Activated CD8-positive, alpha-beta T cell treated with anti-CD3 and anti-CD28 coated beads for 36 hours (primary cell): ENCODE measurements around the gene FBH1. TPM values are rescaled to one million over a fixed set of nuclear protein-coding genes. Genes with fewer than 3 reads are reported as not detected.

Experiments
- ATAC-seq: fragments of 200-7000 bp; cut with Tn5 transposase; one replicate; pipeline ENCODE4 v1.10.0; 2021; ENCODE audit warnings: mild to moderate bottlenecking, moderate library complexity
- CTCF ChIA-PET: fragments of 350-600 bp; sonication (Branson Sonifier 250); formaldehyde crosslinking; loops from one replicate; lab custom pipeline; 2021; ENCODE audit warnings: antibody characterized with exemption; lab: Charles Lee
- POLR2A ChIA-PET: fragments of 350-600 bp; sonication (Branson Sonifier 250); formaldehyde crosslinking; loops from one replicate; lab custom pipeline; 2021; ENCODE audit warnings: antibody characterized with exemption; lab: Charles Lee
- DNase-seq: peaks from one replicate; pipeline ENCODE4 v3.0.0-alpha.2; 2020
- H3K27ac Mint-ChIP-seq: one replicate; pipeline ENCODE4 v1.8.0; 2021; ENCODE audit warnings: mild to moderate bottlenecking, mixed read lengths
- H3K27me3 Mint-ChIP-seq: one replicate; pipeline ENCODE4 v1.8.0; 2021; ENCODE audit warnings: mixed read lengths
- H3K36me3 Mint-ChIP-seq: one replicate; pipeline ENCODE4 v1.8.0; 2021; ENCODE audit warnings: low read depth, mixed read lengths
- H3K4me1 Mint-ChIP-seq: one replicate; pipeline ENCODE4 v1.8.0; 2021; ENCODE audit warnings: low read depth, mixed read lengths
- H3K4me3 Mint-ChIP-seq: one replicate; pipeline ENCODE4 v1.8.0; 2021; ENCODE audit warnings: mild to moderate bottlenecking, moderate library complexity, mixed read lengths
- H3K9me3 Mint-ChIP-seq: one replicate; pipeline ENCODE4 v1.8.0; 2021; ENCODE audit warnings: mixed read lengths
- intact Hi-C: fragments of 100-400 bp; cut with micrococcal nuclease; formaldehyde crosslinking; loops from one replicate; pipeline ENCODE4 v1.10.0; 2022
- total RNA-seq, 2 experiments: library from RNA; stranded (reverse); gene quantifications; one replicate each; pipeline ENCODE4 v1.2.3, GENCODE V29; 2021
- TF ChIP-seq, protein P1 (sequence below): fragments of 200-600 bp; IDR thresholded peaks from one replicate; pipeline ENCODE4 v1.8.0; 2022; ENCODE audit warnings: antibody characterized with exemption, mild to moderate bottlenecking

The FBH1 gene
- total RNA-seq, 2 experiments from 2014 or later = 47.2 to 51.3 TPM

DNA sequence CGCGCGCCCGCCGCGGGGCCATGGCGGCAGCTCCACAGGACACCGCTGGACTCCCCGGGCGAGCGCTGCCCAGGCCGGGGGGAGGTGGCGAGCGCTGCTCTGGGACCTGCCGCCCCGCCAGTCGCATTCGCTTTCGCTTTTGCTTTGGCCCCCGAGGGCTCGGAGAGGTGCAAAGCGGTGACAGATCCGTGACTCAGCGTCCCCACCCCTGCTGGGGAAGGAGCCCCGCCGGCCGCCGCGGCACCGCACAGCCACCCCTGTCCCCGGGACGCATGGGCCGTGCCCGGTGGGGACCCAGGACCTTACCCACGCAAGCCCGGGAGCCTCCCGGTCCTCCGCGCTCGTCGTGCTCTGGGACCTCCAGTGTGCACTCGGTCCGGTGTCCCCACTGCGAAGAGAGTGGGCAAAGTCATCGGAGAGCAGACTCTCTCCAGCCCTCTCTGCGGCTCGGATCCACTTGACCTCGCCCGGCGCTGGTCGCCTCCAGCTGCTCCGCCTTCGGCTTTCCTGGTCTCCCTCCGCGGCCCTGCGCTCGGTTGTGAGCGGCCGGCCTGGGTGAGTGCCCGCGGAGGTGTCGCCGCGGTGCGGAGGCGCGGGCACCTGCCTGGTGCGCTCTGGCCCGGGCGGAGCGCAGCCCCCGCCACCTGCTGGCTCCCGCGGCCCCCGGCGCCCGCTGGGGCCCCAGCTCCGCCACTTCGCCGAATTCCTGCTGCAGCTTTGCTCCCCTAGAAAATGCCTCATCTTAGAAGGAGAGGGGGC lies 87.6 kb downstream of the FBH1 start, which contains the start of gene IL15RA:
Gene IL15RA, minus strand, starts transcription at position 73 of the 759 bp plus-strand sequence. Its CDS starts 51 bp downstream, at position 22.
- intact Hi-C loops = loop anchor here (5.0 to 10.0 kb wide), 2 partner anchors 70 to 163 kb away; partner anchors contain the start of gene GDI2

DNA sequence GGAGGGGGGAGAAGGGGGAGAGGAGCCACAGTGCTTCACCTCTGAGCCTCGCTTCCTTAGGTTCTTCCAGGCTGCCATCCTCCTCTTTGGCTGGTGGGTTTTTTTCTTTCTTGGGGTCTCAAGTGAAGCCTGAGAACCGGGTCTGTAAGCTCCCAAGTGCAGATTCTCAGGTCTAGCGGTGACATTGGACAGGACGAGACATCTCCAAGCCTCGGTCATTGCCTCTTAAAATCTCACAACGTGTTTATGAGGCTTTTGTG lies 88.1 kb downstream of the FBH1 start:
- TF ChIP-seq, protein P1, sequence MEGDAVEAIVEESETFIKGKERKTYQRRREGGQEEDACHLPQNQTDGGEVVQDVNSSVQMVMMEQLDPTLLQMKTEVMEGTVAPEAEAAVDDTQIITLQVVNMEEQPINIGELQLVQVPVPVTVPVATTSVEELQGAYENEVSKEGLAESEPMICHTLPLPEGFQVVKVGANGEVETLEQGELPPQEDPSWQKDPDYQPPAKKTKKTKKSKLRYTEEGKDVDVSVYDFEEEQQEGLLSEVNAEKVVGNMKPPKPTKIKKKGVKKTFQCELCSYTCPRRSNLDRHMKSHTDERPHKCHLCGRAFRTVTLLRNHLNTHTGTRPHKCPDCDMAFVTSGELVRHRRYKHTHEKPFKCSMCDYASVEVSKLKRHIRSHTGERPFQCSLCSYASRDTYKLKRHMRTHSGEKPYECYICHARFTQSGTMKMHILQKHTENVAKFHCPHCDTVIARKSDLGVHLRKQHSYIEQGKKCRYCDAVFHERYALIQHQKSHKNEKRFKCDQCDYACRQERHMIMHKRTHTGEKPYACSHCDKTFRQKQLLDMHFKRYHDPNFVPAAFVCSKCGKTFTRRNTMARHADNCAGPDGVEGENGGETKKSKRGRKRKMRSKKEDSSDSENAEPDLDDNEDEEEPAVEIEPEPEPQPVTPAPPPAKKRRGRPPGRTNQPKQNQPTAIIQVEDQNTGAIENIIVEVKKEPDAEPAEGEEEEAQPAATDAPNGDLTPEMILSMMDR = no peak
- Mint-ChIP-seq H3K27me3 (peaks cover 7% of the 10 kb centered on the region), H3K9me3 (no peaks in the 10 kb centered on the region), H3K4me1 (peaks cover 27% of the 10 kb centered on the region), H3K4me3 (peak overlapping the region; percentile 95), H3K27ac (peak overlapping the region; percentile 78), H3K36me3 (peaks cover 10% of the 10 kb centered on the region)
- DNase-seq (no peak), ATAC-seq (no peak)
- ChIA-PET POLR2A (interaction anchor here (0.6 to 3.4 kb wide), 7 partner anchors 9 to 111 kb away, joined by 3 to 21 read pairs (median 9); partner anchors contain the start of gene IL2RA), CTCF (interaction anchor here (1.1 to 1.5 kb wide), 2 partner anchors 11 to 114 kb away, joined by 3 to 5 read pairs; no protein-coding TSS in a partner anchor)
- intact Hi-C loops = loop anchor here (5.0 to 10.0 kb wide), 2 partner anchors 69 to 163 kb away; partner anchors contain the start of gene GDI2

More for the DNA sequence above, 87.6 kb downstream of the FBH1 start, which contains the start of gene IL15RA:
- Mint-ChIP-seq H3K27ac (peak within 1 kb of the TSS; percentile 97), H3K36me3 (peaks cover 10% of the 10 kb centered on the region), H3K27me3 (peaks cover 7% of the 10 kb centered on the region), H3K4me1 (peaks cover 30% of the 10 kb centered on the region), H3K9me3 (no peaks in the 10 kb centered on the region), H3K4me3 (peak within 1 kb of the TSS; percentile 95)
- CTCF ChIA-PET = interaction anchor here (1.1 to 1.5 kb wide), 4 partner anchors 11 to 114 kb away, joined by 3 to 5 read pairs (median 4); partner anchors contain the start of genes ANKRD16 and FBH1
- peak; percentile 73 for ATAC-seq
- POLR2A ChIA-PET = interaction anchor here (0.6 to 3.4 kb wide), 18 partner anchors 10 to 186 kb away, joined by 3 to 21 read pairs (median 4); partner anchors contain the start of genes GDI2 and IL2RA
- TF ChIP-seq, protein P1 = peak; percentile 15
- DNase-seq = peak; percentile 94

DNA sequence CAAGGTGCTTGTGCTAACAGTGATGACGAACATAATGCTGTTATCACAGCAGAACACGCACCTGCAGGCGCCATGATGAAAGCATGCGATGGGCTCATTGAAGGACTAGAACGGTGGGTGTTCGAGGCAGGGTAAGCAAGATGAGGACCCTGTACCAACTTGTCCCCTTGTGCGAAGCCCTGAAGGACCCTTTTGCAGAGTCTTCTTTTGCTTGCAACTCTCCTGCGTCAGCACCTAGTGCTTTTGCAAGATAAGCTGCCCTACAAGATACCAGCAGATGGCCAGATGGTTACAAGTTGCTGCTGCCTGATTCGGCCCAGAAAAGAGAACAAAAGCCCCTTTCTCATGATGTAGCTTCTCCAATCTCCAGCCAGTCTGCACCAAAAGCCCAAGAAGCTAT lies 91.5 kb downstream of the FBH1 start:
- DNase-seq = no peak
- CTCF ChIA-PET = no interaction called here

DNA sequence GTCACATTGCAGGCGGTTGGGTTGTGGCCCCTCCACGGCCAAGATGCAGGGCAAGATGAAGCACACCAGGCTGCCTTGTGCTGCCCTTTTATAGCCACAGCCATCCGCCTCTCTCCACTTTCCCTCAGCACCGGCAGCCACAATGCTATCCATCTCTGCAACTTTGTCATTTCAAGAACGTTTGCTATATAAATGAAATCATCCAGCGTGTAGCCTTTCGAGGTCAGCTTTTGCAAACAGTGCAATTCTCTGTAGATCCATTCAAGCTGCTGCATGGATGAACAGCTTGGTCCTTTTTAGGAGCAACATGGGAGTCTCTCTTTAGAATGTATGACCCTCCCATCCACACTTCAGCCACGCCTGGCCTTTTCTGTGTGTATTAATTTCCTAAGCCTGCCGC lies 93.7 kb downstream of the FBH1 start:
- ATAC-seq = no peak
- peaks cover 11% of the 10 kb centered on the region for H3K4me1 Mint-ChIP-seq
- no peak for DNase-seq
- no peak overlapping the region for H3K27ac Mint-ChIP-seq
- no peaks in the 10 kb centered on the region for H3K9me3 Mint-ChIP-seq
- intact Hi-C loops = no loop called here
- H3K4me3 Mint-ChIP-seq = no peak overlapping the region
- H3K27me3 Mint-ChIP-seq = peaks cover 10% of the 10 kb centered on the region
- TF ChIP-seq, protein P1 = no peak
- ChIA-PET CTCF (no interaction called here), POLR2A (no interaction called here)
- H3K36me3 Mint-ChIP-seq = no peaks in the 10 kb centered on the region

More for the DNA sequence above, 91.5 kb downstream of the FBH1 start:
- POLR2A ChIA-PET = no interaction called here
- ATAC-seq = no peak
- H3K27me3 Mint-ChIP-seq = peaks cover 7% of the 10 kb centered on the region
- TF ChIP-seq, protein P1 = no peak
- no peak overlapping the region for H3K27ac Mint-ChIP-seq
- no peaks in the 10 kb centered on the region for H3K9me3 Mint-ChIP-seq
- H3K4me3 Mint-ChIP-seq = no peak overlapping the region
- intact Hi-C loops = no loop called here
- no peaks in the 10 kb centered on the region for H3K36me3 Mint-ChIP-seq
- peaks cover 3% of the 10 kb centered on the region for H3K4me1 Mint-ChIP-seq

DNA sequence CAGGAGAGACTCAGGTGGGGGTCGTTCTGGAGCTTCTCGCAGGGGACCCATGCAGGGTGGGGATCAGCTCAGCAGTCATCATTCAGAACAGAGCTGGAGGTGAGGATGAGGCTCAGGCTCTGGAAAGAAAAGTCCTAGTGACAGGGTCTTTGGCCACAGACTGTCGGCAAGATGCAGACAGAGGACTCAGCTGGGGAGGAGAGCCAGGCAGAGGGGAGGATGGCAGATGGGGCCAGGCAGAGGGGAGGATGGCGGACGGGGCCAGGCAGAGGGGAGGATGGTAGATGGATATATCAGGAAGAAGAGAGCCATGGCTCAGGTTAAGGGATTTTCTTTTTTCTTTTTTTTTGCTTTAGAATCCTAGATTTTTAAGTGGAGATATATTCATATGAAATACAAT lies 95.0 kb downstream of the FBH1 start:
- DNase-seq (no peak), ATAC-seq (no peak)
- intact Hi-C loops = no loop called here
- TF ChIP-seq, protein P1 = no peak
- no peak overlapping the region for H3K27ac Mint-ChIP-seq
- peaks cover 11% of the 10 kb centered on the region for H3K4me1 Mint-ChIP-seq
- ChIA-PET POLR2A (no interaction called here), CTCF (no interaction called here)
- H3K4me3 Mint-ChIP-seq = no peak overlapping the region
- H3K36me3 Mint-ChIP-seq = no peaks in the 10 kb centered on the region
- H3K9me3 Mint-ChIP-seq = no peaks in the 10 kb centered on the region
- peaks cover 9% of the 10 kb centered on the region for H3K27me3 Mint-ChIP-seq
